ENCODE measurements around the gene RBM3. TPM values are rescaled to one million over a fixed set of nuclear protein-coding genes. Genes with fewer than 3 reads are reported as not detected.

The RBM3 gene
- total and polyA plus RNA-seq, 10 of the 15 experiments (the other 5 are each of a cell fraction or from before 2014, with no cell fraction given): 170 to 467 (median 259) TPM

- TF ChIP-seq IKZF1 (conservative IDR thresholded peaks at IDR 0.05): peak; percentile 58; the same call in 1 of the 2 replicates
- TF ChIP-seq JUND (IDR thresholded peaks at IDR 0.05; ENCODE audit: low read depth, low read length): no peak
- TF ChIP-seq PAX8 (IDR thresholded peaks at IDR 0.05): no peak
- TF ChIP-seq MTA2 (IDR thresholded peaks at IDR 0.05; ENCODE audit: low read depth): no peak
- no peak for TF ChIP-seq POLR2AphosphoS2 (IDR thresholded peaks at IDR 0.05; ENCODE audit: low read depth, low read length)
- TF ChIP-seq SMARCA5 (IDR thresholded peaks at IDR 0.05): 0 out of 2 replicates have a peak, but pooled peaks have one; percentile 47
- no peak for TF ChIP-seq SUZ12 (IDR thresholded peaks at IDR 0.05; ENCODE audit: unreplicated experiment)
- TF ChIP-seq SRF (IDR thresholded peaks at IDR 0.05; ENCODE audit: low read depth in 2 of 2, low read length in 2 of 2): peak in 1 of 2 experiments; percentile 47; a peak in 1 of 4 replicates
- peak; percentile 54 for TF ChIP-seq NRF1 (conservative IDR thresholded peaks at IDR 0.05; ENCODE audit: low read depth, low read length)
- TF ChIP-seq BMI1 (IDR thresholded peaks at IDR 0.05; ENCODE audit: borderline replicate concordance): no peak
- no peak for TF ChIP-seq CBFB (IDR thresholded peaks at IDR 0.05; ENCODE audit: low read depth)
- no peak for TF ChIP-seq E2F4 (IDR thresholded peaks at IDR 0.05; ENCODE audit: low read depth, low read length)
- peak; percentile 24; the same call in 1 of the 2 replicates for TF ChIP-seq DPF2 (IDR thresholded peaks at IDR 0.05)
- TF ChIP-seq KDM1A (IDR thresholded peaks at IDR 0.05; ENCODE audit: borderline replicate concordance): no peak
- TF ChIP-seq ATF3 (IDR thresholded peaks at IDR 0.05; ENCODE audit: borderline replicate concordance, extremely low read depth, low read depth, low read length): no peak
- TF ChIP-seq, protein P1, sequence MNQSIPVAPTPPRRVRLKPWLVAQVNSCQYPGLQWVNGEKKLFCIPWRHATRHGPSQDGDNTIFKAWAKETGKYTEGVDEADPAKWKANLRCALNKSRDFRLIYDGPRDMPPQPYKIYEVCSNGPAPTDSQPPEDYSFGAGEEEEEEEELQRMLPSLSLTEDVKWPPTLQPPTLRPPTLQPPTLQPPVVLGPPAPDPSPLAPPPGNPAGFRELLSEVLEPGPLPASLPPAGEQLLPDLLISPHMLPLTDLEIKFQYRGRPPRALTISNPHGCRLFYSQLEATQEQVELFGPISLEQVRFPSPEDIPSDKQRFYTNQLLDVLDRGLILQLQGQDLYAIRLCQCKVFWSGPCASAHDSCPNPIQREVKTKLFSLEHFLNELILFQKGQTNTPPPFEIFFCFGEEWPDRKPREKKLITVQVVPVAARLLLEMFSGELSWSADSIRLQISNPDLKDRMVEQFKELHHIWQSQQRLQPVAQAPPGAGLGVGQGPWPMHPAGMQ (IDR thresholded peaks at IDR 0.05; ENCODE audit: borderline replicate concordance): no peak
- peak; percentile 97 for TF ChIP-seq POLR2AphosphoS5 (IDR thresholded peaks at IDR 0.05; ENCODE audit: low read length)
- no peak for TF ChIP-seq CREB1 (IDR thresholded peaks at IDR 0.05; ENCODE audit: low read depth)
- no peak for TF ChIP-seq HSF1 (IDR thresholded peaks at IDR 0.05; ENCODE audit: low read depth, low read length)
- peak; percentile 89 for TF ChIP-seq PML (IDR thresholded peaks at IDR 0.05; ENCODE audit: low read length)
- TF ChIP-seq SP1 (IDR thresholded peaks at IDR 0.05; ENCODE audit: low read depth, low read length): peak; percentile 59
- peak; percentile 94 for TF ChIP-seq POLR2A (IDR thresholded peaks at IDR 0.05; ENCODE audit: low read depth, low read length)
- peak; percentile 59 for TF ChIP-seq PKNOX1 (IDR thresholded peaks at IDR 0.05)
- TF ChIP-seq ESRRA (IDR thresholded peaks at IDR 0.05; ENCODE audit: low read length): no peak
- peak; percentile 63 for TF ChIP-seq SMAD1 (IDR thresholded peaks at IDR 0.05; ENCODE audit: low read depth, partially characterized antibody)
- TF ChIP-seq ZNF622 (IDR thresholded peaks at IDR 0.05): no peak
- TF ChIP-seq GABPA (IDR thresholded peaks at IDR 0.05; ENCODE audit: low read depth): peak; percentile 94
Observed at GRCh38 chrX:48574270-48575266, at the start of gene RBM3 (continued).
